ENCODE results near the gene ANTXR1. TPM values are rescaled to one million over a fixed set of nuclear protein-coding genes. Genes with fewer than 3 reads are reported as not detected.

The ANTXR1 gene
- total RNA-seq, 1 donor from 2014 or later, result 35.5 TPM

DNA sequence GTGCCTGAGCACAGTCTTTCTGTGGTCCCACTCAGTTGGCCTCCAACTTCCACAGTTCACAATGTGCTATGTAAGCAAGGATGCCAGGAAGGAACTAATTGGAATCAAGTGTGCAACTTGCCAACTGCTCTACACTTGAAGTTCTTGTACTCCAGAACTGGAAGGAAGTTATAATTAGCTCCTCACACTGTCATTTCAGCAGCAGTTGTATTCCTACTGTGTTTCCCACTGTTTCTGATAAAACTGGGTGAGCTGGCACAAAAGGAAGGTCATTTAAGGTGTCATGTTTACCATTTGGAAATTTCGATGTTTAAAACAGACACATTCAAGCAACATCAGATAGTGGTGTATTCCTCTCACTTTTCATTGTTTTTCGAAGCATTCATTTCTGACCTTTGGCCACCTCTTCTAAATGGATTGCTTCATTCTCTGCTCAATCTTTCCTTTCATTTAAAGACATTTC lies 84.2 kb downstream of the ANTXR1 start:
- Histone ChIP-seq H3K4me3 (ENCODE audit: low read depth, low read length) (no peak overlapping the region), H3K36me3 (ENCODE audit: control insufficient read depth, insufficient read depth, low read length) (no peaks in the 10 kb centered on the region), H3K27me3 (ENCODE audit: control insufficient read depth, insufficient read depth, low read length) (no peaks in the 10 kb centered on the region)
- DNase-seq (ENCODE audit: low read depth), result no peak
- TF ChIP-seq, protein P1, sequence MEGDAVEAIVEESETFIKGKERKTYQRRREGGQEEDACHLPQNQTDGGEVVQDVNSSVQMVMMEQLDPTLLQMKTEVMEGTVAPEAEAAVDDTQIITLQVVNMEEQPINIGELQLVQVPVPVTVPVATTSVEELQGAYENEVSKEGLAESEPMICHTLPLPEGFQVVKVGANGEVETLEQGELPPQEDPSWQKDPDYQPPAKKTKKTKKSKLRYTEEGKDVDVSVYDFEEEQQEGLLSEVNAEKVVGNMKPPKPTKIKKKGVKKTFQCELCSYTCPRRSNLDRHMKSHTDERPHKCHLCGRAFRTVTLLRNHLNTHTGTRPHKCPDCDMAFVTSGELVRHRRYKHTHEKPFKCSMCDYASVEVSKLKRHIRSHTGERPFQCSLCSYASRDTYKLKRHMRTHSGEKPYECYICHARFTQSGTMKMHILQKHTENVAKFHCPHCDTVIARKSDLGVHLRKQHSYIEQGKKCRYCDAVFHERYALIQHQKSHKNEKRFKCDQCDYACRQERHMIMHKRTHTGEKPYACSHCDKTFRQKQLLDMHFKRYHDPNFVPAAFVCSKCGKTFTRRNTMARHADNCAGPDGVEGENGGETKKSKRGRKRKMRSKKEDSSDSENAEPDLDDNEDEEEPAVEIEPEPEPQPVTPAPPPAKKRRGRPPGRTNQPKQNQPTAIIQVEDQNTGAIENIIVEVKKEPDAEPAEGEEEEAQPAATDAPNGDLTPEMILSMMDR (IDR thresholded peaks at IDR 0.05; ENCODE audit: insufficient read depth, low read length, poor library complexity, severe bottlenecking), result no peak

DNA sequence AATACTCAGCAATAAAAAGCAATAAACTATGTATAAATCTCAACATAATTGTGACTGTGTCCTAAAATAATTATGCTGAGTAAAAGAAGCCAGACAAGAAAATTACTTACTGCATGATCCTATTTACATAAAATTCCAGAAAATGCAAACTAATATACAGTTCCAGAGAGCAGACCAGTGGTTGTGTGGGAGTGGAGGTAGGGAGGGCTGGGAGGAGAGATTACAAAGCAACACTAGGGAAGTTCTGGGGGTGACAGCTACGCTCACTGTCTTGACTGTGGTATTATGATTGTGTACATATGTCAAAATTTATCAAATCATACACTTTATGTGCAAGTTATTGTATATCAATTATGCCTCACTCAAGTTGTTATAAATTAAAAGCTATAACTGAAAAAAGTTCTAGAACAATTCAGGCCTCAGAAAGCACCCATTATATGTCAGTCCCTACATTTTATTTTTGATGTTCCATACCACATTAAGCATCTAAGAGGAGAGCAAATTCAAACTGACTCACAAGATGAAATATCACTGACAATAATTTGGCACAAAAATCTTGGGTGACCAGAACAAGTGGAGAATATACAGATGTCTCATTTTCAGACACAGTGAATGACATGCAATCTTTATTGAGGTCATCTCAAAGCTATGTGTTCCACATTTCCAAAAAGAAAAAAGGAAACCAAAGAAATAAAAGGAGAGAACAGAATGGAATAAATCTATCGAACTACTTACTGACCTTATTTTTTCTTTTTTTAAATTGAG lies 85.1 kb downstream of the ANTXR1 start:
- no peak for DNase-seq (ENCODE audit: low read depth)

DNA sequence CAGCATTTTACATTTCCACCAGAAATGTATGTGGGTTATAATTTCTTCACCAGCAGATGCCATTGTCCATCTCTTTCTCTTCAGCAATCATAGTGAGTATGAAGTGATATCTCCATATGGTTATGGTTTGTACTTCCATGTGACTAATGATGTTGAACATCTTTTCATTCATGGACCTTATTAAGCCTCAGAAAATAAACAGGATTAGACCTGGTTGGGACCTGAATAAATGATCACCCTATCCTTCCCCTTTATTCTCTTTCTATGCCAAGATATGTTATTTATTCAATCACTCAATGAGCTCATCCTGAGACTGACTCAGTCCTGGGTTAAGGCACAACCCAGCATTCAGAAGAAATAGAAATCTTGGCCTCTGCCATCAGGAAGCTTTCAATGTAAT lies 86.6 kb downstream of the ANTXR1 start:
- no peaks in the 10 kb centered on the region for H3K36me3 ChIP-seq (ENCODE audit: control insufficient read depth, insufficient read depth, low read length)
- TF ChIP-seq, protein P1 (IDR thresholded peaks at IDR 0.05; ENCODE audit: insufficient read depth, low read length, poor library complexity, severe bottlenecking), result no peak
- no peaks in the 10 kb centered on the region for H3K27me3 ChIP-seq (ENCODE audit: control insufficient read depth, insufficient read depth, low read length)
- DNase-seq (ENCODE audit: low read depth), result no peak
- no peak overlapping the region for H3K4me3 ChIP-seq (ENCODE audit: low read depth, low read length)

More for the DNA sequence above, 85.1 kb downstream of the ANTXR1 start:
- H3K27me3 ChIP-seq (ENCODE audit: control insufficient read depth, insufficient read depth, low read length), result no peaks in the 10 kb centered on the region
- H3K36me3 ChIP-seq (ENCODE audit: control insufficient read depth, insufficient read depth, low read length), result no peaks in the 10 kb centered on the region
- no peak overlapping the region for H3K4me3 ChIP-seq (ENCODE audit: low read depth, low read length)
- TF ChIP-seq, protein P1 (IDR thresholded peaks at IDR 0.05; ENCODE audit: insufficient read depth, low read length, poor library complexity, severe bottlenecking), result no peak

DNA sequence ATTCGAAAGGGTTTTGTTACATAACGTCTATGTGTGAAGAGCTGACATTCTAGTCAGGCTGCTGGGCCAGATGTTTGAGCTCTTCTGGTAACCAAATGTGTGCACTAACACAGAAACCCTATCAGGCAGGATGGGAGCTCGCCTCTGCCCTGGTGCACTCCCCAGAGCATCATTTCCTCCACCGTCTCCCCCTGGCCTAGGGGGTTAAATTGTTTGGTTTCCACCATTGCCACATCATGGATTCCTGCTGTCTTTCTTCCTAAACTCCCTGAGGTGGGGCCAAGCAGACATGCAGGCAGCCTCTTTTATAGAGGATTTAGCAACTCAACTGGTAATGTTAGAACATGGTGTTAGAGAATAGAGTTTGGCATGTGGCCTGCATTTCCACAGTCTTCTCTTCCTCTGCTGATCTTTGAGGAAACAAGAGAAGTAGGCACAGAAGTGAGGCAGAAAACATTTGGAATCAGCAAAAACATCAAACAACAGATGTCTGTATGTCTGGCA lies 87.3 kb downstream of the ANTXR1 start:
- Histone ChIP-seq H3K27me3 (ENCODE audit: control insufficient read depth, insufficient read depth, low read length) (no peaks in the 10 kb centered on the region), H3K4me3 (ENCODE audit: low read depth, low read length) (no peak overlapping the region), H3K36me3 (ENCODE audit: control insufficient read depth, insufficient read depth, low read length) (no peaks in the 10 kb centered on the region)
- TF ChIP-seq, protein P1 (IDR thresholded peaks at IDR 0.05; ENCODE audit: insufficient read depth, low read length, poor library complexity, severe bottlenecking), result no peak
- DNase-seq (ENCODE audit: low read depth), result no peak

DNA sequence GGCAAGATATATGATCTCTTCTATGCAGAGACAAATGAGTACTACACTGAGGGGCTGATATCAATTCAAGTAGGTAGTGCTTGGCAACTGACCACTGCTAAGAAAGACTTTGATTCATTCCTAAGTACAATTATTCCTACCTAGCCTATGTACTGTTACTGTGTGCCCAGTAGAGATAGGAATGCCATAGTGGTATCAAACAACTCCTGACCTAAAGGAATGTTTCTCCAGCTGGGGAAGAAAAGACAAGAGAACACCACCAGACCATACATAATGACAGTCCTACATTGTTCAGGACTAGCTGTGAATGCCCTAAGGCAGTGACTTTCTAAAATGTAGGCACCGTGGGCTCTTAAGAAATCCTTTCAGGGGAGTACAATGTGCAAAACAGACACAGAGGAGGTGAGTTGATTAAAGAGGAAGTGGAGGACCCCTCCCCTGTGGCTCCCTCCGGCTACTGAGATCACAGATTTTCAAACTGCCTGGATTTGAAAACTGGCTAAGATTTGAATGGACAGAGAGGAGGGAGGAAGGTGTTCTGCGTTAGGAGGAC lies 89.1 kb downstream of the ANTXR1 start:
- DNase-seq (ENCODE audit: low read depth), result no peak
- TF ChIP-seq, protein P1 (IDR thresholded peaks at IDR 0.05; ENCODE audit: insufficient read depth, low read length, poor library complexity, severe bottlenecking), result no peak
- no peak overlapping the region for H3K4me3 ChIP-seq (ENCODE audit: low read depth, low read length)
- H3K27me3 ChIP-seq (ENCODE audit: control insufficient read depth, insufficient read depth, low read length), result no peaks in the 10 kb centered on the region
- H3K36me3 ChIP-seq (ENCODE audit: control insufficient read depth, insufficient read depth, low read length), result no peaks in the 10 kb centered on the region

All from kidney epithelial cell (primary cell).